K562 (cell line): Measurements from ENCODE around the gene WWOX. TPM values are rescaled to one million over a fixed set of nuclear protein-coding genes. Genes with fewer than 3 reads are reported as not detected.

Experiments
- ATAC-seq: fragments of 200-7000 bp; cut with Tn5 transposase; 3 replicates; pipeline ENCODE4 v1.9.1; 2020; ENCODE audit warnings: moderate library complexity
- BruUV-seq: library from RNA; stranded (reverse); fragments of 400-500 nt; replicated peaks from 2 replicates; lab custom pipeline; 2021; lab: Mats Ljungman, UMichigan
- CTCF ChIA-PET: fragments of 300-600 bp; formaldehyde crosslinking; extraction: SDS; loops from one replicate; lab custom pipeline; 2021; ENCODE audit warnings: low intra/inter-chr PET ratio; lab: Yijun Ruan, JAX
- POLR2A ChIA-PET: fragments of 300-600, 350-650 bp; sonication (Branson Sonifier 250); formaldehyde crosslinking; extraction: SDS; loops from one replicate; lab custom pipeline; 2021; ENCODE audit warnings: antibody characterized with exemption, inconsistent platforms; lab: Yijun Ruan, JAX
- DNase-seq, 4 experiments: peaks; one replicate each; pipeline versions ENCODE4 v3.0.0 to v3.0.0-alpha.2; 2011 to 2018; ENCODE audit warnings: low spot score in 3 of 4, mixed read lengths in 3 of 4; ENCODE audit errors: extremely low read depth in 1 of 4
- FAIRE-seq: peaks from 2 replicates; lab custom pipeline; 2011; peaks lifted over from hg19 to GRCh38; lab: Jason Lieb, UNC
- H2AFZ ChIP-seq: 2 replicates; pipeline ENCODE4 v1.6.0; 2011; ENCODE audit warnings: low read depth, low read length, control low read depth, inconsistent platforms
- H3K27ac ChIP-seq: fragments of 200-600 bp; 3 replicates; pipeline ENCODE4 v1.8.0; 2011; ENCODE audit warnings: low read depth, mild to moderate bottlenecking, control low read depth, inconsistent platforms, low read length, moderate library complexity, mixed read lengths; ENCODE audit errors: extremely low read depth
- H3K27me3 ChIP-seq, 2 experiments: fragments of 300-600 bp in 1 of 2; 2 replicates in 1 of 2; 3 replicates in 1 of 2; pipeline versions ENCODE4 v1.6.0 to v1.8.0; 2011; ENCODE audit warnings: inconsistent platforms in 2 of 2, low read length in 2 of 2, mild to moderate bottlenecking in 1 of 2, mixed read lengths in 1 of 2, moderate library complexity in 1 of 2; ENCODE audit not compliant: control insufficient read depth in 2 of 2, insufficient read depth in 2 of 2
- H3K36me3 ChIP-seq: fragments of 300-600 bp; 3 replicates; pipeline ENCODE4 v1.8.0; 2011; ENCODE audit warnings: mild to moderate bottlenecking, low read length, inconsistent platforms; ENCODE audit not compliant: control insufficient read depth, insufficient read depth
- H3K4me1 ChIP-seq, 2 experiments: fragments of 200-600 bp in 1 of 2; replicated peaks in 1 of 2; 2 replicates in 1 of 2; 3 replicates in 1 of 2; pipeline versions ENCODE4 v1.5.1 to v1.8.0; 2011; ENCODE audit warnings: inconsistent platforms in 2 of 2, low read length in 2 of 2, mild to moderate bottlenecking in 1 of 2, mixed read lengths in 1 of 2, moderate library complexity in 1 of 2; ENCODE audit not compliant: control insufficient read depth in 2 of 2, insufficient read depth in 2 of 2
- H3K4me2 ChIP-seq: 2 replicates; pipeline ENCODE4 v1.6.1; 2011; ENCODE audit warnings: low read length, control low read depth, inconsistent platforms, mixed read lengths; ENCODE audit not compliant: insufficient read depth
- H3K4me3 ChIP-seq: fragments of 200-600 bp; sonication (generic), shearing (Covaris generic); 2 replicates; pipeline ENCODE4 v1.5.1; 2016; ENCODE audit warnings: control low read depth, inconsistent platforms
- H3K79me2 ChIP-seq: fragments of 200-600 bp; 3 replicates; pipeline ENCODE4 v1.8.0; 2011; ENCODE audit warnings: low read length, inconsistent platforms; ENCODE audit not compliant: control insufficient read depth, insufficient read depth
- H3K9ac ChIP-seq, 2 experiments: 2 replicates each; pipeline versions ENCODE4 v1.6.0 to v1.6.1; 2011; ENCODE audit warnings: low read depth in 2 of 2, low read length in 2 of 2, control low read depth in 1 of 2, inconsistent platforms in 1 of 2, mild to moderate bottlenecking in 1 of 2, mixed read lengths in 1 of 2; ENCODE audit not compliant: insufficient read depth in 1 of 2
- H3K9me1 ChIP-seq: one replicate; pipeline ENCODE4 v1.6.0; 2011; ENCODE audit warnings: inconsistent platforms, mild to moderate bottlenecking, low read length, moderate library complexity; ENCODE audit not compliant: control insufficient read depth, insufficient read depth
- H3K9me3 ChIP-seq: replicated peaks from 2 replicates; pipeline ENCODE4 v1.5.1; 2011; ENCODE audit warnings: low read depth, low read length, inconsistent platforms; ENCODE audit not compliant: control insufficient read depth, insufficient read depth
- H4K20me1 ChIP-seq: replicated peaks from 2 replicates; pipeline ENCODE4 v1.6.1; 2011; ENCODE audit warnings: low read length, inconsistent platforms, mixed read lengths; ENCODE audit not compliant: control insufficient read depth, insufficient read depth
- BRD4 ChIP-seq: fragments of 200-600 bp; sonication (generic); IDR thresholded peaks from 2 replicates; pipeline ENCODE4 v1.6.1; 2017; ENCODE audit warnings: inconsistent platforms
- COPS2 ChIP-seq: fragments of 450-650 bp; conservative IDR thresholded peaks from 2 replicates; pipeline ENCODE4 v1.6.1; 2016; ENCODE audit warnings: mild to moderate bottlenecking, moderate library complexity
- DDX20 ChIP-seq: fragments of 450-650 bp; IDR thresholded peaks from 2 replicates; pipeline ENCODE4 v1.6.1; 2016; ENCODE audit warnings: missing genetic modification characterization, low read depth, mild to moderate bottlenecking, missing compliant biosample characterization, moderate library complexity
- ESRRB ChIP-seq: fragments of 250-450 bp; sonication (Bioruptor Pico); IDR thresholded peaks from 2 replicates; pipeline ENCODE4 v1.5.0; 2020; ENCODE audit warnings: mild to moderate bottlenecking, moderate library complexity, borderline replicate concordance
- FOS ChIP-seq: IDR thresholded peaks from 3 replicates; pipeline ENCODE4 v1.6.1; 2011; ENCODE audit not compliant: insufficient read length; ENCODE audit errors: extremely low read depth
- GATAD2A ChIP-seq: fragments of 450-650 bp; IDR thresholded peaks from 2 replicates; pipeline ENCODE4 v1.6.1; 2017
- PHB2 ChIP-seq: fragments of 450-650 bp; IDR thresholded peaks from 2 replicates; pipeline ENCODE4 v1.6.1; 2017; ENCODE audit warnings: low read depth
- SAP30 ChIP-seq: fragments of 200-600 bp; sonication (generic); IDR thresholded peaks from 2 replicates; pipeline ENCODE4 v1.6.1; 2012; ENCODE audit warnings: borderline replicate concordance, low read depth, mild to moderate bottlenecking, moderate library complexity, low read length, control low read depth, inconsistent platforms; ENCODE audit not compliant: insufficient read depth, poor library complexity, severe bottlenecking
- ZBTB43 ChIP-seq: sonication (generic); formaldehyde crosslinking; IDR thresholded peaks from 2 replicates; pipeline ENCODE4 v1.8.0; 2023; ENCODE audit warnings: mild to moderate bottlenecking, missing genetic modification reagents
- ZNF511 ChIP-seq: sonication (generic); formaldehyde crosslinking; IDR thresholded peaks from 2 replicates; pipeline ENCODE4 v1.8.0; 2022; ENCODE audit warnings: mild to moderate bottlenecking, missing genetic modification reagents
- WGBS: fragments of 100-300 bp; shearing (Covaris generic); methylation state at CpG from one replicate; pipeline ENCODE4 v1.1.6; 2016; ENCODE audit warnings: low coverage, mixed read lengths; ENCODE audit not compliant: insufficient coverage; ENCODE audit errors: missing lambda C conversion rate; 5-methylcytosine and 5-hydroxymethylcytosine counted together
- in situ Hi-C: fragments of 300-500 bp; cut with MboI; formaldehyde crosslinking; loops from 4 replicates; pipeline ENCODE4 v1.15.0; 2018; ENCODE audit warnings: inconsistent platforms, mixed read lengths
- intact Hi-C: fragments of 100-400 bp; cut with micrococcal nuclease; formaldehyde crosslinking; loops from 2 replicates; pipeline ENCODE4 v1.14.2; 2022
- polyA plus RNA-seq, 8 experiments: library from polyadenylated mRNA; depleted of rRNA in 4 of 8; stranded (reverse) in 5 of 8; unstranded in 3 of 8; fragments of >200 nt; fragmentation: Nextera tagmentation in 2 of 8; fragmentation: Illumina TruSeq in 1 of 8; extraction: Ambion mirVana in 2 of 8; extraction: Trizol in 1 of 8; gene quantifications; 2 replicates each; pipeline versions ENCODE4 v1.2.1 to v1.2.3, GENCODE V29; 2011 to 2014; ENCODE audit warnings: inconsistent platforms in 1 of 8, missing spikeins in 1 of 8
- total RNA-seq, 7 experiments: library from RNA; depleted of rRNA in 6 of 7; stranded (reverse); fragments of >200 nt in 6 of 7; fragmentation: Illumina TruSeq in 2 of 7; extraction: Trizol in 2 of 7; gene quantifications; 2 replicates each; pipeline versions ENCODE4 v1.2.1 to v1.2.3, GENCODE V29; 2011 to 2021; ENCODE audit warnings: low replicate concordance in 1 of 7
- TF ChIP-seq, protein P1 (sequence below): fragments of 250-450 bp; sonication (Bioruptor Pico); IDR thresholded peaks from 2 replicates; pipeline ENCODE4 v1.8.0; 2021; ENCODE audit warnings: mild to moderate bottlenecking, moderate library complexity

The WWOX gene
- total and polyA plus RNA-seq, 9 of the 15 experiments (the other 6 are each of a cell fraction or from before 2014, with no cell fraction given): 1.6 to 22.7 (median 8.1) TPM

- intact Hi-C loops: no loop called here
- ATAC-seq: no peak
- Histone ChIP-seq H3K36me3 (no peaks in the 10 kb centered on the region), H3K9me1 (no peaks in the 10 kb centered on the region), H3K27ac (no peak overlapping the region), H2AFZ (no peak overlapping the region), H3K4me2 (no peak overlapping the region), H3K4me3 (no peak overlapping the region), H3K79me2 (no peaks in the 10 kb centered on the region), H4K20me1 (no peaks in the 10 kb centered on the region), H3K4me1 (no peaks in the 10 kb centered on the region), H3K9me3 (no peaks in the 10 kb centered on the region), H3K9ac (no peak overlapping the region), H3K27me3 (peaks cover 8 to 27% of the 10 kb centered on the region in 2 experiments; a peak in 4 of 5 replicates)
- in situ Hi-C loops: no loop called here
- ChIA-PET POLR2A (no interaction called here), CTCF (no interaction called here)
- TF ChIP-seq FOS (no peak), GATAD2A (no peak), ESRRB (CRISPR knock-in tag) (no peak), ZBTB43 (CRISPR knock-in tag) (no peak), DDX20 (tag) (no peak), ZNF511 (CRISPR knock-in tag) (no peak), COPS2 (no peak), SAP30 (no peak), PHB2 (no peak), BRD4 (no peak)
- TF ChIP-seq, protein P1, sequence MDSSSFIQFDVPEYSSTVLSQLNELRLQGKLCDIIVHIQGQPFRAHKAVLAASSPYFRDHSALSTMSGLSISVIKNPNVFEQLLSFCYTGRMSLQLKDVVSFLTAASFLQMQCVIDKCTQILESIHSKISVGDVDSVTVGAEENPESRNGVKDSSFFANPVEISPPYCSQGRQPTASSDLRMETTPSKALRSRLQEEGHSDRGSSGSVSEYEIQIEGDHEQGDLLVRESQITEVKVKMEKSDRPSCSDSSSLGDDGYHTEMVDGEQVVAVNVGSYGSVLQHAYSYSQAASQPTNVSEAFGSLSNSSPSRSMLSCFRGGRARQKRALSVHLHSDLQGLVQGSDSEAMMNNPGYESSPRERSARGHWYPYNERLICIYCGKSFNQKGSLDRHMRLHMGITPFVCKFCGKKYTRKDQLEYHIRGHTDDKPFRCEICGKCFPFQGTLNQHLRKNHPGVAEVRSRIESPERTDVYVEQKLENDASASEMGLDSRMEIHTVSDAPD (CRISPR knock-in tag): no peak
- 3% methylated on average over 4 of the region's 4 CpGs for WGBS
- BruUV-seq: no TSS peak
- DNase-seq: no peak
- no peak for FAIRE-seq
Measured at GRCh38 chr16:78485917-78486257, 386.4 kb downstream of the WWOX start.
